Calu3 (cell line): ENCODE results near the gene ITPKB. TPM values are rescaled to one million over a fixed set of nuclear protein-coding genes. Genes with fewer than 3 reads are reported as not detected.

Experiments used
- BruUV-seq: library from RNA; stranded (reverse); fragments of 400-500 nt; replicated peaks from 2 replicates; lab custom pipeline; 2021; lab: Mats Ljungman, UMichigan
- CTCF ChIA-PET: fragments of 300-600 bp; sonication (Branson Sonifier 250); formaldehyde crosslinking; loops from one replicate; lab custom pipeline; 2022; ENCODE audit warnings: antibody characterized with exemption; lab: Charles Lee
- DNase-seq: peaks from one replicate; pipeline ENCODE4 v3.0.0; 2022
- H3K27ac Mint-ChIP-seq: one replicate; pipeline ENCODE4 v1.8.0; 2022; ENCODE audit warnings: mixed read lengths; ENCODE audit not compliant: unreplicated experiment
- H3K27me3 Mint-ChIP-seq: one replicate; pipeline ENCODE4 v1.8.0; 2022; ENCODE audit warnings: mixed read lengths; ENCODE audit not compliant: unreplicated experiment
- H3K36me3 Mint-ChIP-seq: one replicate; pipeline ENCODE4 v1.8.0; 2022; ENCODE audit warnings: mild to moderate bottlenecking, moderate library complexity, mixed read lengths; ENCODE audit not compliant: insufficient read depth, unreplicated experiment
- H3K4me1 Mint-ChIP-seq: one replicate; pipeline ENCODE4 v1.8.0; 2022; ENCODE audit warnings: mild to moderate bottlenecking, low read depth, mixed read lengths; ENCODE audit not compliant: unreplicated experiment
- H3K4me3 Mint-ChIP-seq: one replicate; pipeline ENCODE4 v1.8.0; 2022; ENCODE audit warnings: mild to moderate bottlenecking, low read depth, moderate library complexity, mixed read lengths; ENCODE audit not compliant: unreplicated experiment
- H3K9me3 Mint-ChIP-seq: one replicate; pipeline ENCODE4 v1.8.0; 2022; ENCODE audit warnings: low read depth, mixed read lengths; ENCODE audit not compliant: unreplicated experiment
- intact Hi-C: fragments of 100-400 bp; cut with micrococcal nuclease; formaldehyde crosslinking; loops from one replicate; pipeline ENCODE4 v1.10.0; 2022; ENCODE audit not compliant: unreplicated experiment
- total RNA-seq: library from RNA; stranded (reverse); gene quantifications from 2 replicates; pipeline ENCODE4 v1.2.3, GENCODE V29; 2022
- TF ChIP-seq, protein P1 (sequence below): fragments of 200-600 bp; IDR thresholded peaks from one replicate; pipeline ENCODE4 v1.8.0; 2022; ENCODE audit warnings: antibody characterized with exemption; ENCODE audit not compliant: unreplicated experiment

The ITPKB gene
- total RNA-seq, 1 experiment from 2014 or later, result 11.8 TPM

DNA sequence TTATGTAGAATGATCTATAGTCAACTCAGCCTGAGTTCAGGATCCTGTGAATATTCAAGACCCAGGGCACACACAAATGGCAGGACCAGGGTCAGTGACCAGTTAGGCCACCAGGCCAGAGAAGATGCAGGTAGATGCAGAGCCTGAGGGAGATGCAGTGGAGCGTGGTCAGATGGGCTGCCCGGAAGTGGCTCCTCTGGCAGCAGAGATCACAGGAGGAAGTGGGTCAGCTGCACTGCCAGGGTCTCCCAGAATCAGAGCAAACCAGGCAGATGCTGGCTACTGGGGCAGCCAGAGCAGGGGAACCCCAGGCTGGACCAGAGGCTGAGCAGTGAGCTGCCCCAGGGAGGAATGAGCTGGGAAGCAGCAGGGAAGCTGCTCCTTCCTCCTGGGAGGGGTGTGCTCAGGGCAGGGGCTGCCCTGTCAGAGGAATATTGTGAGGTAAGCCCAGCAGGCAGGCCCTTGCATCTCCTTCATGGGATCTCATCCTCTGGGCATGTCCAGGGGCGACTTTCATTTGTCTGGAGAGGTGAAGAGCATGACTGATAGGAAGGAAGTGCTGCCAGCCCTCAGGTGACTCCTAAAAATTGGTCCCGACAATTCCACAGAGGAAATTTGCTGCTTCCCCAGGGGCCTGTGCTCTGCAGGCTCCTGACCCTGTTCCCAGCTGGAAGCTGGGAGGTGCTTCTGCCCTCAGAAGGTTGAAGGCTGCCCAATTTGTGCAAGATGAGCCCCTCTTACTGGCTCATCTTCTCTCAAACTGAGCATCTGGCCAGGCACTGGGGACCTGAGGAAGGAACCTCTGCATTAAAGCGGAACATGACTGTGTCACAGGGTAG is 141.2 kb downstream of the ITPKB start:
- BruUV-seq, result no TSS peak
- TF ChIP-seq, protein P1, sequence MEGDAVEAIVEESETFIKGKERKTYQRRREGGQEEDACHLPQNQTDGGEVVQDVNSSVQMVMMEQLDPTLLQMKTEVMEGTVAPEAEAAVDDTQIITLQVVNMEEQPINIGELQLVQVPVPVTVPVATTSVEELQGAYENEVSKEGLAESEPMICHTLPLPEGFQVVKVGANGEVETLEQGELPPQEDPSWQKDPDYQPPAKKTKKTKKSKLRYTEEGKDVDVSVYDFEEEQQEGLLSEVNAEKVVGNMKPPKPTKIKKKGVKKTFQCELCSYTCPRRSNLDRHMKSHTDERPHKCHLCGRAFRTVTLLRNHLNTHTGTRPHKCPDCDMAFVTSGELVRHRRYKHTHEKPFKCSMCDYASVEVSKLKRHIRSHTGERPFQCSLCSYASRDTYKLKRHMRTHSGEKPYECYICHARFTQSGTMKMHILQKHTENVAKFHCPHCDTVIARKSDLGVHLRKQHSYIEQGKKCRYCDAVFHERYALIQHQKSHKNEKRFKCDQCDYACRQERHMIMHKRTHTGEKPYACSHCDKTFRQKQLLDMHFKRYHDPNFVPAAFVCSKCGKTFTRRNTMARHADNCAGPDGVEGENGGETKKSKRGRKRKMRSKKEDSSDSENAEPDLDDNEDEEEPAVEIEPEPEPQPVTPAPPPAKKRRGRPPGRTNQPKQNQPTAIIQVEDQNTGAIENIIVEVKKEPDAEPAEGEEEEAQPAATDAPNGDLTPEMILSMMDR, result no peak
- no peaks in the 10 kb centered on the region for H3K4me1 Mint-ChIP-seq
- intact Hi-C loops, result no loop called here
- CTCF ChIA-PET, result no interaction called here
- peaks cover 99% of the 10 kb centered on the region for H3K27me3 Mint-ChIP-seq
- no peak overlapping the region for H3K4me3 Mint-ChIP-seq
- H3K9me3 Mint-ChIP-seq, result peaks cover 2% of the 10 kb centered on the region
- no peak for DNase-seq
- no peak overlapping the region for H3K27ac Mint-ChIP-seq
- H3K36me3 Mint-ChIP-seq, result no peaks in the 10 kb centered on the region

DNA sequence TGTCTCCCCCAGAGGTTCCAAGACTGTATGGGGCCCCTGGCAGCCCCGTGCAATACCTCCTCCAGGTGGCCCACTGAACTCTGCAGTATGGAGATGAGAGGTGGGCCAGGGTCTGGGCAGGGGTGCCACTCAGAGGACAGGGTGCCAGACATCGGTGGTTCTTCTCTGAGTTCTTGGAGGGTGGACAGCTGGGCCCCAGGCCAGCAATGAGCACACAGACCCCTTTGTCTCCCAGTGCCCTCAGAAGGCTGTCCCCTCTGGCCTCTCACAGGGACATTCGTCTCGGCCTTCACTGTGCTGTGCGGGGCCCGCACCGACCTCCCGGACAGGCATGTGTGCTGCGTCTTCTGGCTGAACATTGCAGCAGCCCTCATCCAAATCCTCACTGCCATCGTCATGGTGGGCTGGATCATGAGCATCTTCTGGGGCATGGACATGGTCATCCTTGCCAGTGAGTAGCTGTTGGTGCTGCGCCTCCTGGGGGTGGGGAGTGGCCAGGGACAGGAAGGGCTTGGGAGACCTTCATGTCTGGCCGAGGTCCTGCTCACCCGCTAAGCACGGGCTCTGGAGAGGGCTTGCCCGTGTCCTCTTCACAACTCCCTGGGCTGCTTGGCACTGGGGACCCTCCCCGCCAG is 142.4 kb downstream of the ITPKB start:
- no TSS peak for BruUV-seq
- H3K27me3 Mint-ChIP-seq, result peaks cover 91% of the 10 kb centered on the region
- intact Hi-C loops, result no loop called here
- H3K36me3 Mint-ChIP-seq, result no peaks in the 10 kb centered on the region
- H3K4me1 Mint-ChIP-seq, result no peaks in the 10 kb centered on the region
- CTCF ChIA-PET, result no interaction called here
- no peak overlapping the region for H3K27ac Mint-ChIP-seq
- H3K9me3 Mint-ChIP-seq, result peaks cover 2% of the 10 kb centered on the region
- TF ChIP-seq, protein P1, result no peak
- H3K4me3 Mint-ChIP-seq, result no peak overlapping the region
- no peak for DNase-seq

DNA sequence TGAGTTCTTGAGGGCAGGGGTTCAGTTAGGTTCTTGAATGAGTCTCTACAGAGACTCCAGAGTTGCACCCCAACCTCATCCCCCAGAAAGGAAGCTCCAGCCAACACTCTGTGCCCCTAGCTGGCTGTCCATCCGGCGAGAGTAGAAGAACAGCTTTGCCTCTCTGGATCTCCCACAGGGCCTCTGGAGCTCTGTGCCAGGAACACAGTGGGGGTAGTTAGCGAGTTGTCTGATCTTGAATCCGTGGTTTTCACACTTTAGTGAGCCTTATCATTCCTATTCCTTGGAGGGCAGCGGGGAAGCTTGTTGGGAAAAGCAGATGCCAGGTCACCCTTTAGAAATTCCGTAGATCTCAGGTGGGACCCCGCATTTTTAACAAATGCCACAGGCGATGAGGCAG is 145.5 kb downstream of the ITPKB start:
- Mint-ChIP-seq H3K9me3 (peaks cover 2% of the 10 kb centered on the region), H3K4me3 (no peak overlapping the region), H3K4me1 (no peaks in the 10 kb centered on the region), H3K27ac (no peak overlapping the region), H3K27me3 (peaks cover 77% of the 10 kb centered on the region), H3K36me3 (no peaks in the 10 kb centered on the region)
- DNase-seq, result no peak
- BruUV-seq, result no TSS peak
- TF ChIP-seq, protein P1, result no peak
- CTCF ChIA-PET, result interaction anchor here (0.8 kb wide), 1 partner anchor 103 kb away, joined by 6 read pairs; no protein-coding TSS in a partner anchor
- intact Hi-C loops, result no loop called here

DNA sequence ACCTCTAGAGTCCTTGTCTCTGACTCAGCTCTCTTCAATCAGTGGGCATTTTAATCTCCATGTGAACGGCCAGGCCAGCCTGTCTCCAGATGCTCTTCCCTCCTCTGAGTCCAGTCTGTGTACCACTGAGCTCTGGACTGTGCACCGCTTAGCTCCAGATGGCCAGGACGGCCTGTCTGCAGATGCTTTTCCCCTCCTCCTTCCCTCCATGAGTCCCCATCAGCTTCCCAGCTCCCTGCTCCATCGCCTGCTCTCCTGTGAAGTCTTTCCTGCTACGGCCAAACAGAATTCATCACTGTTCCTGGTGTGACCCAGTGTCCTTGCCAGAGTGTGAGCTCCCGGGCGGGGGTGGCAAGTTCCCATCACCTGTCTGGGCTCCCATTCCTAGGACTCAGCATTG is 148.5 kb downstream of the ITPKB start:
- Mint-ChIP-seq H3K27me3 (peaks cover 48% of the 10 kb centered on the region), H3K27ac (no peak overlapping the region), H3K9me3 (peaks cover 2% of the 10 kb centered on the region), H3K4me1 (no peaks in the 10 kb centered on the region), H3K36me3 (no peaks in the 10 kb centered on the region), H3K4me3 (no peak overlapping the region)
- no peak for DNase-seq
- intact Hi-C loops, result no loop called here
- CTCF ChIA-PET, result no interaction called here
- TF ChIP-seq, protein P1, result no peak
- BruUV-seq, result no TSS peak
